Measurements from ENCODE around the gene PAFAH2.

- TF ChIP-seq GATA2 (IDR thresholded peaks at IDR 0.05; ENCODE audit: low read depth, low read length), result peak; percentile 84
- no peak for TF ChIP-seq GATA3 (IDR thresholded peaks at IDR 0.05; ENCODE audit: low read depth, low read length)
Measured at GRCh38 chr1:26021647-26022403, 24.0 kb upstream of the PAFAH2 start, which contains the start of gene EXTL1.

All from SH-SY5Y (cell line).